Measurements from ENCODE around the gene IMP3.

Gene IMP3

GRCh38 chr15:75651810-75652543, 12.0 kb upstream of the IMP3 start:
- TF ChIP-seq TAF1 (IDR thresholded peaks at IDR 0.05; ENCODE audit: low read depth), result no peak
- no peak for TF ChIP-seq USF1 (IDR thresholded peaks at IDR 0.05)
- TF ChIP-seq TEAD4 (IDR thresholded peaks at IDR 0.05), result no peak
- TF ChIP-seq YY1 (IDR thresholded peaks at IDR 0.05; ENCODE audit: low read depth), result no peak
- no peak for TF ChIP-seq ZBTB7A (IDR thresholded peaks at IDR 0.05; ENCODE audit: low read depth)
- no peak for TF ChIP-seq MAX (IDR thresholded peaks at IDR 0.05)
- no peak for TF ChIP-seq NFIC (IDR thresholded peaks at IDR 0.05)
- no peak for TF ChIP-seq CREB1 (IDR thresholded peaks at IDR 0.05; ENCODE audit: low read depth)
- no peak for TF ChIP-seq RAD21 (IDR thresholded peaks at IDR 0.05; ENCODE audit: low read depth)
- no peak for TF ChIP-seq REST (IDR thresholded peaks at IDR 0.05; ENCODE audit: low read depth)
- no peak for TF ChIP-seq FOXM1 (IDR thresholded peaks at IDR 0.05; ENCODE audit: borderline replicate concordance, low read depth)
- no peak for TF ChIP-seq CEBPB (IDR thresholded peaks at IDR 0.05)
- no peak for TF ChIP-seq EGR1 (IDR thresholded peaks at IDR 0.05)
- TF ChIP-seq TCF12 (IDR thresholded peaks at IDR 0.05; ENCODE audit: low read depth), result no peak
- no peak for TF ChIP-seq EP300 (IDR thresholded peaks at IDR 0.05; ENCODE audit: borderline replicate concordance)

GRCh38 chr15:75650908-75651809, 11.1 kb upstream of the IMP3 start:
- TF ChIP-seq RAD21 (IDR thresholded peaks at IDR 0.05; ENCODE audit: low read depth) (no peak), NFIC (IDR thresholded peaks at IDR 0.05) (no peak), YY1 (IDR thresholded peaks at IDR 0.05; ENCODE audit: low read depth) (no peak), TAF1 (IDR thresholded peaks at IDR 0.05; ENCODE audit: low read depth) (no peak), CEBPB (IDR thresholded peaks at IDR 0.05) (no peak), ZBTB7A (IDR thresholded peaks at IDR 0.05; ENCODE audit: low read depth) (no peak), FOXM1 (IDR thresholded peaks at IDR 0.05; ENCODE audit: borderline replicate concordance, low read depth) (no peak), REST (IDR thresholded peaks at IDR 0.05; ENCODE audit: low read depth) (no peak), MAX (IDR thresholded peaks at IDR 0.05) (no peak), TCF12 (IDR thresholded peaks at IDR 0.05; ENCODE audit: low read depth) (no peak), EGR1 (IDR thresholded peaks at IDR 0.05) (no peak), TEAD4 (IDR thresholded peaks at IDR 0.05) (no peak), CREB1 (IDR thresholded peaks at IDR 0.05; ENCODE audit: low read depth) (no peak), EP300 (IDR thresholded peaks at IDR 0.05; ENCODE audit: borderline replicate concordance) (no peak), USF1 (IDR thresholded peaks at IDR 0.05) (no peak)

GRCh38 chr15:75649848-75650247, 9.8 kb upstream of the IMP3 start:
- TF ChIP-seq MAX (IDR thresholded peaks at IDR 0.05) (no peak), NFIC (IDR thresholded peaks at IDR 0.05) (no peak), ZBTB7A (IDR thresholded peaks at IDR 0.05; ENCODE audit: low read depth) (no peak), RAD21 (IDR thresholded peaks at IDR 0.05; ENCODE audit: low read depth) (no peak), TCF12 (IDR thresholded peaks at IDR 0.05; ENCODE audit: low read depth) (no peak), TAF1 (IDR thresholded peaks at IDR 0.05; ENCODE audit: low read depth) (no peak), EGR1 (IDR thresholded peaks at IDR 0.05) (no peak), TEAD4 (IDR thresholded peaks at IDR 0.05) (no peak), EP300 (IDR thresholded peaks at IDR 0.05; ENCODE audit: borderline replicate concordance) (no peak)

- no peak for TF ChIP-seq CEBPB (IDR thresholded peaks at IDR 0.05)
Observed at GRCh38 chr15:75649045-75649761, 9.2 kb upstream of the IMP3 start.
